AG09319 (cell line): ENCODE data around the gene GPRIN2.
"Not testable (repeated sequence)": the region's sequence is repeated elsewhere in the genome, so short reads cannot be mapped to it uniquely, and the experiment has no call there.

ENCODE experiments used
- DNase-seq: peaks from one replicate; pipeline ENCODE4 v3.0.0-alpha.2; 2010; ENCODE audit warnings: low read depth; ENCODE audit errors: extremely low read depth
- CTCF ChIP-seq: IDR thresholded peaks from 2 replicates; pipeline ENCODE4 v1.5.1; 2011; ENCODE audit warnings: low read depth, mild to moderate bottlenecking, inconsistent platforms, low read length, moderate library complexity

The GPRIN2 gene

GRCh38 chr10:46538155-46538554 lies 18.3 kb downstream of the GPRIN2 start:
- no peak for DNase-seq
- TF ChIP-seq CTCF: no peak

GRCh38 chr10:46537309-46537708 lies 19.1 kb downstream of the GPRIN2 start:
- no peak for TF ChIP-seq CTCF
- no peak for DNase-seq

- TF ChIP-seq CTCF: no peak
- no peak for DNase-seq
These were observed 19.7 kb downstream of the GPRIN2 start for GRCh38 chr10:46536781-46537180.

GRCh38 chr10:46536171-46536570 lies 20.3 kb downstream of the GPRIN2 start:
- TF ChIP-seq CTCF: no peak
- DNase-seq: no peak

GRCh38 chr10:46534828-46535524 lies 21.5 kb downstream of the GPRIN2 start:
- TF ChIP-seq CTCF: no peak

GRCh38 chr10:46532256-46532655 lies 24.2 kb downstream of the GPRIN2 start:
- not testable (repeated sequence) for DNase-seq

More at GRCh38 chr10:46534828-46535524, 21.5 kb downstream of the GPRIN2 start:
- DNase-seq: no peak

GRCh38 chr10:46530249-46531186 lies 25.9 kb downstream of the GPRIN2 start:
- no peak for TF ChIP-seq CTCF
- no peak for DNase-seq

- DNase-seq: not testable (repeated sequence)
These were observed 26.7 kb downstream of the GPRIN2 start for GRCh38 chr10:46529742-46530141.
